ENCODE measurements around the gene MORC4.

MORC4 gene

GRCh38 chrX:106899841-106900240 is 100.2 kb downstream of the MORC4 start:
- Histone ChIP-seq H3K36me3 (ENCODE audit: control insufficient read depth, insufficient read depth, low read length) (no peaks in the 10 kb centered on the region), H3K79me1 (ENCODE audit: low read length) (no peaks in the 10 kb centered on the region), H3K27me3 (ENCODE audit: insufficient read depth, low read length, poor library complexity) (no peaks in the 10 kb centered on the region), H3K4me3 (ENCODE audit: low read length) (no peak overlapping the region), H3K23ac (ENCODE audit: low read length) (no peak overlapping the region), H2BK120ac (ENCODE audit: low read depth, low read length) (no peak overlapping the region), H3K79me2 (ENCODE audit: control insufficient read depth, insufficient read depth, low read length) (no peaks in the 10 kb centered on the region), H3K56ac (ENCODE audit: low read length) (no peak overlapping the region), H3K4me1 (ENCODE audit: control insufficient read depth, low read depth, low read length) (no peaks in the 10 kb centered on the region), H4K8ac (ENCODE audit: low read depth, low read length) (no peak overlapping the region), H3K4ac (ENCODE audit: low read depth, low read length) (no peak overlapping the region), H2AK5ac (ENCODE audit: low read length) (no peak overlapping the region), H3K27ac (ENCODE audit: low read depth, low read length) (no peak overlapping the region), H2BK5ac (ENCODE audit: low read length) (no peak overlapping the region), H3K18ac (ENCODE audit: low read length) (no peak overlapping the region), H3K9ac (ENCODE audit: low read length) (no peak overlapping the region), H3K4me2 (ENCODE audit: low read length) (no peak overlapping the region), H2BK15ac (replicated peaks; ENCODE audit: low read depth) (no peak overlapping the region), H4K5ac (ENCODE audit: low read length) (no peak overlapping the region)
- no CpG with 5 or more reads among the region's 1 CpG for WGBS (ENCODE audit: extremely low coverage, insufficient coverage, low lambda C conversion rate)
- no peak for DNase-seq

GRCh38 chrX:106899276-106899675 is 100.7 kb downstream of the MORC4 start:
- no peak overlapping the region for H2BK15ac ChIP-seq (replicated peaks; ENCODE audit: low read depth)
- no peak overlapping the region for H4K8ac ChIP-seq (ENCODE audit: low read depth, low read length)
- no peak overlapping the region for H3K27ac ChIP-seq (ENCODE audit: low read depth, low read length)
- WGBS (ENCODE audit: extremely low coverage, insufficient coverage, low lambda C conversion rate) = no CpG with 5 or more reads among the region's 2 CpGs
- no peaks in the 10 kb centered on the region for H3K36me3 ChIP-seq (ENCODE audit: control insufficient read depth, insufficient read depth, low read length)
- H3K4ac ChIP-seq (ENCODE audit: low read depth, low read length) = no peak overlapping the region
- no peak overlapping the region for H3K4me2 ChIP-seq (ENCODE audit: low read length)
- no peak overlapping the region for H3K23ac ChIP-seq (ENCODE audit: low read length)
- DNase-seq = no peak
- H3K56ac ChIP-seq (ENCODE audit: low read length) = no peak overlapping the region
- no peak overlapping the region for H3K9ac ChIP-seq (ENCODE audit: low read length)
- no peak overlapping the region for H2AK5ac ChIP-seq (ENCODE audit: low read length)
- H3K79me1 ChIP-seq (ENCODE audit: low read length) = no peaks in the 10 kb centered on the region
- H3K4me1 ChIP-seq (ENCODE audit: control insufficient read depth, low read depth, low read length) = no peaks in the 10 kb centered on the region
- H2BK5ac ChIP-seq (ENCODE audit: low read length) = no peak overlapping the region
- no peak overlapping the region for H3K4me3 ChIP-seq (ENCODE audit: low read length)
- no peaks in the 10 kb centered on the region for H3K27me3 ChIP-seq (ENCODE audit: insufficient read depth, low read length, poor library complexity)
- H3K18ac ChIP-seq (ENCODE audit: low read length) = no peak overlapping the region
- no peak overlapping the region for H4K5ac ChIP-seq (ENCODE audit: low read length)
- no peak overlapping the region for H2BK120ac ChIP-seq (ENCODE audit: low read depth, low read length)
- no peaks in the 10 kb centered on the region for H3K79me2 ChIP-seq (ENCODE audit: control insufficient read depth, insufficient read depth, low read length)

- Histone ChIP-seq H4K8ac (ENCODE audit: low read depth, low read length) (no peak overlapping the region), H3K36me3 (ENCODE audit: control insufficient read depth, insufficient read depth, low read length) (no peaks in the 10 kb centered on the region), H4K5ac (ENCODE audit: low read length) (no peak overlapping the region), H2BK120ac (ENCODE audit: low read depth, low read length) (no peak overlapping the region), H3K27me3 (ENCODE audit: insufficient read depth, low read length, poor library complexity) (no peaks in the 10 kb centered on the region), H2AK5ac (ENCODE audit: low read length) (no peak overlapping the region), H3K4me2 (ENCODE audit: low read length) (no peak overlapping the region), H2BK15ac (replicated peaks; ENCODE audit: low read depth) (no peak overlapping the region), H3K4ac (ENCODE audit: low read depth, low read length) (no peak overlapping the region), H3K4me3 (ENCODE audit: low read length) (no peak overlapping the region), H3K27ac (ENCODE audit: low read depth, low read length) (no peak overlapping the region), H3K56ac (ENCODE audit: low read length) (no peak overlapping the region), H2BK5ac (ENCODE audit: low read length) (no peak overlapping the region), H3K4me1 (ENCODE audit: control insufficient read depth, low read depth, low read length) (no peaks in the 10 kb centered on the region), H3K23ac (ENCODE audit: low read length) (no peak overlapping the region), H3K79me2 (ENCODE audit: control insufficient read depth, insufficient read depth, low read length) (no peaks in the 10 kb centered on the region), H3K79me1 (ENCODE audit: low read length) (no peaks in the 10 kb centered on the region), H3K18ac (ENCODE audit: low read length) (no peak overlapping the region), H3K9ac (ENCODE audit: low read length) (no peak overlapping the region)
- peak; percentile 75 for DNase-seq
- no CpG with 5 or more reads among the region's 1 CpG for WGBS (ENCODE audit: extremely low coverage, insufficient coverage, low lambda C conversion rate)
These were observed 101.5 kb downstream of the MORC4 start for GRCh38 chrX:106898462-106898861.

GRCh38 chrX:106897259-106897658 is 102.8 kb downstream of the MORC4 start:
- WGBS (ENCODE audit: extremely low coverage, insufficient coverage, low lambda C conversion rate) = no CpG with 5 or more reads among the region's 6 CpGs
- no peak for DNase-seq
- Histone ChIP-seq H2AK5ac (ENCODE audit: low read length) (no peak overlapping the region), H3K4me3 (ENCODE audit: low read length) (no peak overlapping the region), H3K18ac (ENCODE audit: low read length) (no peak overlapping the region), H3K4ac (ENCODE audit: low read depth, low read length) (no peak overlapping the region), H4K8ac (ENCODE audit: low read depth, low read length) (no peak overlapping the region), H3K79me1 (ENCODE audit: low read length) (no peaks in the 10 kb centered on the region), H2BK15ac (replicated peaks; ENCODE audit: low read depth) (no peak overlapping the region), H4K5ac (ENCODE audit: low read length) (no peak overlapping the region), H3K56ac (ENCODE audit: low read length) (no peak overlapping the region), H3K9ac (ENCODE audit: low read length) (no peak overlapping the region), H3K79me2 (ENCODE audit: control insufficient read depth, insufficient read depth, low read length) (no peaks in the 10 kb centered on the region), H2BK5ac (ENCODE audit: low read length) (no peak overlapping the region), H3K23ac (ENCODE audit: low read length) (no peak overlapping the region), H3K27ac (ENCODE audit: low read depth, low read length) (no peak overlapping the region), H3K36me3 (ENCODE audit: control insufficient read depth, insufficient read depth, low read length) (no peaks in the 10 kb centered on the region), H3K4me2 (ENCODE audit: low read length) (no peak overlapping the region), H2BK120ac (ENCODE audit: low read depth, low read length) (no peak overlapping the region), H3K4me1 (ENCODE audit: control insufficient read depth, low read depth, low read length) (no peaks in the 10 kb centered on the region), H3K27me3 (ENCODE audit: insufficient read depth, low read length, poor library complexity) (no peaks in the 10 kb centered on the region)

GRCh38 chrX:106894978-106895452 is 105.0 kb downstream of the MORC4 start:
- no peak overlapping the region for H3K56ac ChIP-seq (ENCODE audit: low read length)
- no peaks in the 10 kb centered on the region for H3K4me1 ChIP-seq (ENCODE audit: control insufficient read depth, low read depth, low read length)
- H3K79me1 ChIP-seq (ENCODE audit: low read length) = no peaks in the 10 kb centered on the region
- H2BK120ac ChIP-seq (ENCODE audit: low read depth, low read length) = no peak overlapping the region
- H4K8ac ChIP-seq (ENCODE audit: low read depth, low read length) = no peak overlapping the region
- no peaks in the 10 kb centered on the region for H3K36me3 ChIP-seq (ENCODE audit: control insufficient read depth, insufficient read depth, low read length)
- H3K4ac ChIP-seq (ENCODE audit: low read depth, low read length) = no peak overlapping the region
- H2BK15ac ChIP-seq (replicated peaks; ENCODE audit: low read depth) = no peak overlapping the region
- no peak overlapping the region for H3K9ac ChIP-seq (ENCODE audit: low read length)
- no peak overlapping the region for H3K4me3 ChIP-seq (ENCODE audit: low read length)
- no peak overlapping the region for H3K23ac ChIP-seq (ENCODE audit: low read length)
- H3K27me3 ChIP-seq (ENCODE audit: insufficient read depth, low read length, poor library complexity) = no peaks in the 10 kb centered on the region
- no peak overlapping the region for H4K5ac ChIP-seq (ENCODE audit: low read length)
- H2BK5ac ChIP-seq (ENCODE audit: low read length) = no peak overlapping the region
- no peak overlapping the region for H3K4me2 ChIP-seq (ENCODE audit: low read length)
- H3K18ac ChIP-seq (ENCODE audit: low read length) = no peak overlapping the region
- peak; percentile 4 for DNase-seq
- H3K79me2 ChIP-seq (ENCODE audit: control insufficient read depth, insufficient read depth, low read length) = no peaks in the 10 kb centered on the region
- no peak overlapping the region for H3K27ac ChIP-seq (ENCODE audit: low read depth, low read length)
- no CpG with 5 or more reads among the region's 3 CpGs for WGBS (ENCODE audit: extremely low coverage, insufficient coverage, low lambda C conversion rate)
- H2AK5ac ChIP-seq (ENCODE audit: low read length) = no peak overlapping the region

- H3K36me3 ChIP-seq (ENCODE audit: control insufficient read depth, insufficient read depth, low read length) = no peaks in the 10 kb centered on the region
- H3K4me1 ChIP-seq (ENCODE audit: control insufficient read depth, low read depth, low read length) = no peaks in the 10 kb centered on the region
- no peaks in the 10 kb centered on the region for H3K79me2 ChIP-seq (ENCODE audit: control insufficient read depth, insufficient read depth, low read length)
- no peak overlapping the region for H2BK5ac ChIP-seq (ENCODE audit: low read length)
- H2AK5ac ChIP-seq (ENCODE audit: low read length) = no peak overlapping the region
- no peak overlapping the region for H3K4ac ChIP-seq (ENCODE audit: low read depth, low read length)
- no peak overlapping the region for H3K18ac ChIP-seq (ENCODE audit: low read length)
- WGBS (ENCODE audit: extremely low coverage, insufficient coverage, low lambda C conversion rate) = no CpG with 5 or more reads among the region's 6 CpGs
- H3K56ac ChIP-seq (ENCODE audit: low read length) = no peak overlapping the region
- peak; percentile 79 for DNase-seq
- H3K4me2 ChIP-seq (ENCODE audit: low read length) = no peak overlapping the region
- no peak overlapping the region for H3K23ac ChIP-seq (ENCODE audit: low read length)
- no peak overlapping the region for H4K5ac ChIP-seq (ENCODE audit: low read length)
- no peak overlapping the region for H3K4me3 ChIP-seq (ENCODE audit: low read length)
- H3K27ac ChIP-seq (ENCODE audit: low read depth, low read length) = no peak overlapping the region
- no peak overlapping the region for H3K9ac ChIP-seq (ENCODE audit: low read length)
- H2BK120ac ChIP-seq (ENCODE audit: low read depth, low read length) = no peak overlapping the region
- no peaks in the 10 kb centered on the region for H3K27me3 ChIP-seq (ENCODE audit: insufficient read depth, low read length, poor library complexity)
- H2BK15ac ChIP-seq (replicated peaks; ENCODE audit: low read depth) = no peak overlapping the region
- H3K79me1 ChIP-seq (ENCODE audit: low read length) = no peaks in the 10 kb centered on the region
- no peak overlapping the region for H4K8ac ChIP-seq (ENCODE audit: low read depth, low read length)
These were observed 105.6 kb downstream of the MORC4 start for GRCh38 chrX:106894392-106894909.

Measured in mesendoderm (in vitro differentiated cells).